GM12891 (cell line): Measurements from ENCODE around the gene OR2G3. TPM values are rescaled to one million over a fixed set of nuclear protein-coding genes. Genes with fewer than 3 reads are reported as not detected.

ENCODE experiments used
- DNase-seq: peaks from one replicate; pipeline ENCODE4 v3.0.0; 2011; ENCODE audit warnings: low spot score; ENCODE audit not compliant: insufficient read length
- FAIRE-seq: peaks from 2 replicates; lab custom pipeline; 2011; peaks lifted over from hg19 to GRCh38; lab: Jason Lieb, UNC
- PAX5 ChIP-seq: IDR thresholded peaks from 2 replicates; pipeline ENCODE4 v1.6.1; 2011; ENCODE audit warnings: low read length, moderate library complexity, mild to moderate bottlenecking; ENCODE audit not compliant: insufficient read depth, severe bottlenecking
- POLR2A ChIP-seq: IDR thresholded peaks from 2 replicates; pipeline ENCODE4 v1.6.1; 2011; ENCODE audit warnings: low read depth, low read length, control low read depth
- POLR2AphosphoS5 ChIP-seq: IDR thresholded peaks from 2 replicates; pipeline ENCODE4 v1.6.1; 2011; ENCODE audit warnings: low read depth, low read length, control low read depth
- POU2F2 ChIP-seq: IDR thresholded peaks from 2 replicates; pipeline ENCODE4 v1.6.1; 2011; ENCODE audit warnings: low read depth, mild to moderate bottlenecking, control low read depth, low read length, moderate library complexity
- SPI1 ChIP-seq: IDR thresholded peaks from 2 replicates; pipeline ENCODE4 v1.6.1; 2011; ENCODE audit warnings: low read depth, low read length, control low read depth
- TAF1 ChIP-seq: IDR thresholded peaks from 2 replicates; pipeline ENCODE4 v1.6.1; 2011; ENCODE audit warnings: low read depth, low read length, control low read depth
- polyA plus RNA-seq: library from polyadenylated mRNA; unstranded; fragments of >200 nt; gene quantifications from one replicate; pipeline ENCODE4 v1.2.1, GENCODE V29; 2012; ENCODE audit warnings: low read depth, missing spikeins, inconsistent platforms; ENCODE audit not compliant: missing spikeins

The OR2G3 gene
- not detected for polyA plus RNA-seq

- TF ChIP-seq POU2F2 (no peak), TAF1 (no peak), SPI1 (no peak), POLR2AphosphoS5 (no peak), POLR2A (no peak), PAX5 (no peak)
- no peak for FAIRE-seq
These were observed at the start of gene OR2G3 for GRCh38 chr1:247605286-247605685. TSS of gene OR2G3 (plus strand) at chr1:247605586. CDS start at chr1:247605586, 0 bp downstream.

GRCh38 chr1:247557926-247558674 is 47.3 kb upstream of the OR2G3 start:
- no peak for FAIRE-seq
- TF ChIP-seq TAF1 (no peak), POLR2AphosphoS5 (no peak), SPI1 (no peak), POLR2A (no peak), POU2F2 (no peak), PAX5 (no peak)

More at GRCh38 chr1:247605286-247605685, at the start of gene OR2G3:
- DNase-seq: no peak

DNA sequence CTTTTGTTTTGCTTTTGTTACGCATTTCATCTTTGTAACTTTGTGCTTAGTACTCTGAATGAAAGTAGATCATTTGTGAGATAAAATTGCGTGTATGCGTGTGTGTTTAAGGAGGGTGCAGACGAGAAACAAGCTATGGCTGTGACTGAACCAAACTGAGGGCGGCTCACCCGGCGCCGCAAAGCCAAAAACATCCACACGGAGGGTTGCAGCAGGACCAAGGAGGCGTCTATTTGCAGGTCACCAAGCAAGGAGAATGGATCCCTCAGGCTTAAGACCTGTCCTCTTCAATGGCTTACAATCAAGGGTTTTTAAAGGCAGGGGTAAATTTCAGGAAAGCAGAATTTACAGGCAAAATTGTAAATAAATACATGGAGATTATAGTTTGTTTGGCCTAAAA is 43.7 kb upstream of the OR2G3 start:
- no peak for FAIRE-seq
- TF ChIP-seq POU2F2: no peak
- TF ChIP-seq SPI1: no peak
- TF ChIP-seq PAX5: no peak
- no peak for TF ChIP-seq POLR2AphosphoS5
- TF ChIP-seq POLR2A: no peak
- TF ChIP-seq TAF1: no peak
- no peak for DNase-seq

More at GRCh38 chr1:247557926-247558674, 47.3 kb upstream of the OR2G3 start:
- DNase-seq: no peak

DNA sequence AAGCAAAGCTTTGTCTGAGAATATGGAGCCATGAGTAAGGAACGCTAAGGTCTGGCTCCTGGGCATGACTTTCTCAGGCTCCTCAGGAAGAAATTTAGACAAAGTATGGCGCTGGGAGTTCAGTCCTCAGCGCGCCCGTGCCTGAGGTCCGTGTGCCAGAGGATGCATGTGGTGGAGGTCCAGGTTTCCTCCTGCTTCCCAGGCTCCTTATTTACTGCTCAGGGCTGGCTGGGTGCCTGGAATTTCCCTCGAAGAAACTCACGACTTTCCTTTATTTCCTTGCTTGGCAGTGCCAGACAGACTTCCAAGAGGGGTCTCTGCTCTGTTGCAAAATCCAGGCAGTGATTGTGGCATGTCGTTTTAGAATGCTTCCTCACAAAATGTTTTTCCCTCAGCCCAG is 43.2 kb upstream of the OR2G3 start:
- no peak for DNase-seq
- no peak for TF ChIP-seq SPI1
- TF ChIP-seq POLR2A: no peak
- no peak for TF ChIP-seq TAF1
- no peak for TF ChIP-seq POU2F2
- TF ChIP-seq PAX5: no peak
- TF ChIP-seq POLR2AphosphoS5: no peak
- no peak for FAIRE-seq

GRCh38 chr1:247574236-247574635 is 31.1 kb upstream of the OR2G3 start:
- TF ChIP-seq SPI1: no peak
- TF ChIP-seq TAF1: no peak
- no peak for TF ChIP-seq PAX5
- TF ChIP-seq POU2F2: no peak
- TF ChIP-seq POLR2AphosphoS5: no peak
- no peak for TF ChIP-seq POLR2A
- FAIRE-seq (no peak), DNase-seq (no peak)

- DNase-seq: no peak
- TF ChIP-seq POU2F2: no peak
- no peak for TF ChIP-seq SPI1
- no peak for TF ChIP-seq TAF1
- TF ChIP-seq PAX5: no peak
- TF ChIP-seq POLR2A: no peak
- TF ChIP-seq POLR2AphosphoS5: no peak
- no peak for FAIRE-seq
These were observed 30.7 kb upstream of the OR2G3 start for GRCh38 chr1:247574664-247575063.

DNA sequence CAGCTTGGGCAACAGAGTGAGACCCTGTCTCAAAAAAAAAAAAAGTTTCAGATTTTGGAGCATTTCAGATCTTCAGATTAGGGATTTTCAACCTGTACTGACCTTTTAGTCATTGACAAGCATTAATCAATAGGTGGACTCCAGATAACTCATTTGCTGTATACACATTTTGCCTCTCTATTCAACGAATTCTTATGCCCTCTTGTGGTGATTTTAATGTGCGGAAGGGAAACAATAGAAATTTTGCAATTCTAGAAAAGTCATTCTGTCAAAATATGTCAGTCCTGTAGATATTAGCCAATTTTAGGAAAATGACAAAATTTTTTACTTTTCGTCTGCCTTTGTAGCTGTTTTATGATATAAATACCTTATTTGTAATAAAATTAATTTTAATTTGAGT is 28.9 kb upstream of the OR2G3 start:
- no peak for DNase-seq
- no peak for FAIRE-seq
- TF ChIP-seq TAF1 (no peak), PAX5 (no peak), POU2F2 (no peak), POLR2A (no peak), SPI1 (no peak), POLR2AphosphoS5 (no peak)

- DNase-seq (no peak), FAIRE-seq (no peak)
- TF ChIP-seq POLR2A (no peak), TAF1 (no peak), PAX5 (no peak), POU2F2 (no peak), SPI1 (no peak), POLR2AphosphoS5 (no peak)
These were observed 26.4 kb upstream of the OR2G3 start for GRCh38 chr1:247578946-247579460.

DNA sequence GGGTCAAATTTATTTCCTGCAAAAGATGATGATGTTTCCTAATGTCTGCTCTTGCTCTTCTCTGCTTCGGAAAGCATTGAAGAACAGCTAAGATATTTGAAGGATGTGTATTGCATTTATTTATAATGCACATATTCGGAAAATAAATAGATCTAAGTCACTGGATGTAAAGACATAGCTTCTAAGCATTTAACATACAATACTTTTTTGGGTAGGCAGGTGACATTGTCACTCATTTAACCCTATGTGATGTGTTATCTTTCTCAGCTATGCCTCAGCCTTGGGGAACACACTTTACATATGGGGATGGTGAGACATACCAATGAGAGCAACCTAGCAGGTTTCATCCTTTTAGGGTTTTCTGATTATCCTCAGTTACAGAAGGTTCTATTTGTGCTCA is 17.3 kb upstream of the OR2G3 start, which contains the start of gene OR2G2:
OR2G2 (plus strand) TSS at position 301 of the 400 bp plus-strand sequence; CDS start at position 301, 0 bp downstream.
- no peak for TF ChIP-seq POLR2AphosphoS5
- no peak for TF ChIP-seq SPI1
- no peak for TF ChIP-seq POU2F2
- no peak for TF ChIP-seq POLR2A
- no peak for TF ChIP-seq TAF1
- no peak for TF ChIP-seq PAX5
- FAIRE-seq: no peak
- DNase-seq: no peak

GRCh38 chr1:247613405-247613804 is 8.0 kb downstream of the OR2G3 start:
- FAIRE-seq: no peak
- TF ChIP-seq SPI1 (no peak), PAX5 (no peak), POU2F2 (no peak), POLR2AphosphoS5 (no peak), POLR2A (no peak), TAF1 (no peak)
- no peak for DNase-seq
